ENCODE results near the gene TEX29.

DNA sequence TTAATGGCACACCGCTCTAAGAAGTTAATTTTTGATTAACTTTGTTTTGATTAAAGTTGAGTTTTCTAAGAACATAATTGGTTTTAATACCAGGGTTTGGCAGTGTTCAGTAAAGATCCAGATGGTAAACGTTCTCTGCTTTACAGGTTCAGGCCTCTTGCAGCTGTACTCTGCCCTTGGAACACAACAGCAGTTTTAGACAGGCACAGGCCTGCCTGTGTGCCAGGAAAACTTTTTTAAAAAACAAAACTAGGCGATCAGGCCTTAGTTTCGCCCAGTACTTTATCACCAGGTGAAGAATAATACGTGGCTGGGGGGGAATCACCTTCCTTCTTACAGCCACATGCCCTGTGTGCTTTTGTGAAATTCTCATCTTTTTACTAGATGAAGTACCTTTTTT is 38.0 kb upstream of the TEX29 start:
- TF ChIP-seq POLR2A (IDR thresholded peaks at IDR 0.05) (no peak), POLR2AphosphoS5 (IDR thresholded peaks at IDR 0.05; ENCODE audit: insufficient read depth in 1 of 2, low read depth in 1 of 2) (no peak)
- TF ChIP-seq, protein P1, sequence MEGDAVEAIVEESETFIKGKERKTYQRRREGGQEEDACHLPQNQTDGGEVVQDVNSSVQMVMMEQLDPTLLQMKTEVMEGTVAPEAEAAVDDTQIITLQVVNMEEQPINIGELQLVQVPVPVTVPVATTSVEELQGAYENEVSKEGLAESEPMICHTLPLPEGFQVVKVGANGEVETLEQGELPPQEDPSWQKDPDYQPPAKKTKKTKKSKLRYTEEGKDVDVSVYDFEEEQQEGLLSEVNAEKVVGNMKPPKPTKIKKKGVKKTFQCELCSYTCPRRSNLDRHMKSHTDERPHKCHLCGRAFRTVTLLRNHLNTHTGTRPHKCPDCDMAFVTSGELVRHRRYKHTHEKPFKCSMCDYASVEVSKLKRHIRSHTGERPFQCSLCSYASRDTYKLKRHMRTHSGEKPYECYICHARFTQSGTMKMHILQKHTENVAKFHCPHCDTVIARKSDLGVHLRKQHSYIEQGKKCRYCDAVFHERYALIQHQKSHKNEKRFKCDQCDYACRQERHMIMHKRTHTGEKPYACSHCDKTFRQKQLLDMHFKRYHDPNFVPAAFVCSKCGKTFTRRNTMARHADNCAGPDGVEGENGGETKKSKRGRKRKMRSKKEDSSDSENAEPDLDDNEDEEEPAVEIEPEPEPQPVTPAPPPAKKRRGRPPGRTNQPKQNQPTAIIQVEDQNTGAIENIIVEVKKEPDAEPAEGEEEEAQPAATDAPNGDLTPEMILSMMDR (IDR thresholded peaks at IDR 0.05) = no peak
